Gastroesophageal sphincter (tissue), 4 donors: ENCODE data around the gene GNG11. TPM values are rescaled to one million over a fixed set of nuclear protein-coding genes. Genes with fewer than 3 reads are reported as not detected.
"Not testable (repeated sequence)": the region's sequence is repeated elsewhere in the genome, so short reads cannot be mapped to it uniquely, and the experiment has no call there.

Source experiments
- ATAC-seq: fragments of 150-250 bp; one replicate; pipeline ENCODE4 v1.9.1; 2016; ENCODE audit warnings: mild to moderate bottlenecking, moderate library complexity
- H3K27ac ChIP-seq, 4 donors: fragments of 200-600 bp; sonication (generic) in 3 of 4; 1 replicate in 3 of 4; 2 replicates in 1 of 4; pipeline ENCODE4 v1.5.1; 2016 to 2019
- H3K27me3 ChIP-seq: fragments of 200-600 bp; sonication (generic); one replicate; pipeline ENCODE4 v1.5.1; 2019
- H3K36me3 ChIP-seq, 2 donors: fragments of 200-600 bp; sonication (generic); one replicate each; pipeline ENCODE4 v1.5.1; 2019; ENCODE audit warnings: control low read depth in 1 of 2
- H3K4me1 ChIP-seq, 3 donors: fragments of 200-600 bp; sonication (generic); 1 replicate in 2 of 3; 2 replicates in 1 of 3; pipeline ENCODE4 v1.5.1; 2016 to 2019; ENCODE audit warnings: control low read depth in 2 of 3
- H3K4me3 ChIP-seq, 2 donors: fragments of 200-600 bp; sonication (generic); one replicate each; pipeline ENCODE4 v1.5.1; 2019; ENCODE audit warnings: mild to moderate bottlenecking in 1 of 2, moderate library complexity in 1 of 2
- H3K9me3 ChIP-seq, 3 donors: fragments of 200-600 bp; sonication (generic); one replicate each; pipeline ENCODE4 v1.5.1; 2017 to 2019; ENCODE audit warnings: control low read depth in 2 of 3
- CTCF ChIP-seq, 4 experiments: fragments of 200-600 bp in 2 of 4; fragments of 450-650 bp in 2 of 4; sonication (generic) in 1 of 4; IDR thresholded peaks; one replicate each; pipeline ENCODE4 v1.5.1; 2017 to 2019; ENCODE audit warnings: antibody characterized with exemption in 4 of 4, mild to moderate bottlenecking in 2 of 4, moderate library complexity in 2 of 4
- EP300 ChIP-seq: sonication (generic); formaldehyde crosslinking; IDR thresholded peaks from one replicate; pipeline ENCODE4 v1.6.1; 2017; ENCODE audit warnings: antibody characterized with exemption, mild to moderate bottlenecking
- POLR2A ChIP-seq, 2 donors: fragments of 450-650 bp; IDR thresholded peaks; one replicate each; pipeline ENCODE4 v1.6.1; 2017; ENCODE audit warnings: antibody characterized with exemption in 2 of 2, mild to moderate bottlenecking in 2 of 2, moderate library complexity in 1 of 2
- POLR2AphosphoS5 ChIP-seq: sonication (generic); formaldehyde crosslinking; IDR thresholded peaks from one replicate; pipeline ENCODE4 v1.6.1; 2017; ENCODE audit warnings: antibody characterized with exemption
- WGBS, 2 donors: methylation state at CpG; one replicate each; pipeline ENCODE4 v1.1.5; 2018; ENCODE audit warnings: low coverage in 1 of 2; 5-methylcytosine and 5-hydroxymethylcytosine counted together
- total RNA-seq, 4 donors: library from RNA; depleted of rRNA; stranded (reverse); fragments of >200 nt; gene quantifications; one replicate each; pipeline ENCODE4 v1.1.0, GENCODE V29; 2016

Gene GNG11
- total RNA-seq, 4 donors from 2014 or later, result 14.2 to 36.5 (median 26.1) TPM

DNA sequence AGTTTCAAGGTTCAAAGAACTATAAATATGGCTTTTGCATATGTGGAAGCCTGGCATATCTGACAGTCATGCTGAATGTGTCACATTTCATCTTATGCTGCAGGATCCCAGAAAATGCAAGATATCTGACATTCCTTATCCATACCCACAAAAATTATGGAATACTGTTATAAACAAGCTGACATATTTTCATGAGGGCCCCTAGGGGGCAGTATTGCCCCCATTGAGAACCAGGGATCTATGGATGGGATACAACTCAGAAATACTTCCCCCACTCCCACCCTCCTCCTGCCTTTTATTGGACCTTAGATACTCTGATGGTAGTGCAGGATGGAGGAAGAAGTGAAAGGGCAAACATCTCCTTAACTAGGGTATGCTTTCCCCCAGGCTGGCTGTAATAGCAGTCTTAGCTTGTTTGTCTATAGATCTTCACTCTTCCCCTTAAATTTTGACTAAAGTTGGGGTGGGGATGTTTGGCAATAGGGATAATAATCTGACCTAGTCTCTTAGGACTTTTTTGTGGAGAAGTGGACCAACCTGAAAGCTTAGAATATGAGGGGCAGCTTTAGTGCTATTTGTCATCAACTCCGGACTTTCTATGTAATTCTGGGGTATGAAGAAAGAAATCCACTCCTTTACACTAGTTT lies 18.6 kb upstream of the GNG11 start:
- Histone ChIP-seq H3K9me3 (no peaks in the 10 kb centered on the region), H3K27ac (no peak overlapping the region), H3K27me3 (no peaks in the 10 kb centered on the region), H3K36me3 (no peaks in the 10 kb centered on the region), H3K4me1 (no peaks in the 10 kb centered on the region), H3K4me3 (no peak overlapping the region)
- peak; percentile 41 for ATAC-seq
- no peak for TF ChIP-seq POLR2A (IDR thresholded peaks at IDR 0.05)
- TF ChIP-seq CTCF (IDR thresholded peaks at IDR 0.05), result peak; percentile 55 to 74 (median 64)
- 80 to 100% methylated on average over 1 of the region's 1 CpG for WGBS, 2 donors

DNA sequence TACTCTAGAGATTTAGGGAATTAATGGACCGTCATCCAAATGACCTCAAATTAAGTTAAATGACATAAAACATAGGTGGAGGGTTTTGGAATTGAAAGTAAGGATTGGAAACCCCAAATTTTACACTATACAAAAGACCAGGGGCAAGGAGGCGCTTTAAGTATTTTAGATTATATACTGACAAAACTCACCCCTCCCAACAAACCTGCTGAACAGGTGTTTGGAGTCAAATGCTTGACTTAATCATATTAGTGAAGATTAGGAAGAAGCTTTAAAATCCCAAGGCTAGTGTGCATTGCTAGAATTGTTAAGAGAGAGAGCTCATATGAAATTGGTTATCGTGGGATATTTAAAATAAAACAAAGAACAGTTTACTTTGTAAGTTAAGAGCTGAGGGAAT lies 15.3 kb upstream of the GNG11 start, which contains the start of gene GNGT1:
TSS of gene GNGT1 (plus strand) at position 301 of the 400 bp plus-strand sequence. CDS start 180 bp downstream, outside the sequence.
- no peaks in the 10 kb centered on the region for H3K27me3 ChIP-seq
- H3K4me1 ChIP-seq, result peaks cover 0 to 14% (median 4%) of the 10 kb centered on the region in 3 donors
- no peaks in the 10 kb centered on the region for H3K9me3 ChIP-seq
- ATAC-seq, result no peak
- 65 to 72% methylated on average over 3 of the region's 3 CpGs for WGBS, 2 donors
- no peaks in the 10 kb centered on the region for H3K36me3 ChIP-seq
- H3K4me3 ChIP-seq, result no peak within 1 kb of the TSS
- TF ChIP-seq POLR2A (IDR thresholded peaks at IDR 0.05), result no peak
- TF ChIP-seq POLR2AphosphoS5, result no peak
- no peak for TF ChIP-seq EP300
- no peak for TF ChIP-seq CTCF (IDR thresholded peaks at IDR 0.05)
- H3K27ac ChIP-seq, result no peak within 1 kb of the TSS

DNA sequence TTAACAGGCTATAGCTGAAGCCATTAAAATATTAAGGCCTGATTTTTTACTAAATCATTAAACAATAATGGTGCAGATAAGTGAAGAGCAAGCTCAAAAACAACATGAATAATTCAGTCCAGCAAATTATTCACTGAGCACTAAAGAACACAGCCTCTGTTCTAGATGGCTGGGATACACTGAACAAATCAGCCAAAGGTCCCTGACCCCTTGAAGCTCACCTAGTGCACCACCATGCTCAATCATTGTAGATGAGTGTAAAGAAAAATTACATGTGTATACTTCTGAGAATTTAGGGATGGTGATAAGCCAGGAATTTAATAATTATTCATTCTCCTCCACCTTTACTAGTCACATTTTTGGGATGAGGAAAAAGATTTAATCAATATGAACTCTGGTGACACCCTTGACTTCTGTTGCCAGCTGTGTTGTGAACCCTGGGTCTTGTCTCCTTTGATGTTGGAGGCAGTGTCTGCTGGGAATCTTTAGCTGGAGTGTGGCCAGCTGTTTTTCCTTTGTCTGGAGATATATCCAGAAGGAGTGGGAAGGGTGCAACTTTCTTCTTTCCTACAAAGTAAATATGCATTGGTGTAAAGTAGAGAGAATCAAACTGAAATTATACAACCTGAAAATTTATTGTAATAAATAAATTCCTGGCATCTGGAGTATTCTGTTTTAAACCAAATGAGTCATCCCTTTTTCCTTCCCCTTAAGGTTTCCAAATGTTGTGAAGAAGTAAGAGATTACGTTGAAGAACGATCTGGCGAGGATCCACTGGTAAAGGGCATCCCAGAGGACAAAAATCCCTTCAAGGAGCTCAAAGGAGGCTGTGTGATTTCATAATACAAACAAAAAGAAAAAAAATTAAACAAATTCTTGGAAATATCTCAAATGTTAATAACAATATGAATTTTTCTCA lies 11.2 kb upstream of the GNG11 start:
- H3K27ac ChIP-seq, result peak overlapping the region; percentile 39 to 62 (median 50)
- WGBS, 2 donors, result 0 to 8% methylated on average over 3 of the region's 3 CpGs
- peak; percentile 85 for TF ChIP-seq POLR2AphosphoS5
- no peak for TF ChIP-seq POLR2A (IDR thresholded peaks at IDR 0.05)
- no peak for TF ChIP-seq CTCF (IDR thresholded peaks at IDR 0.05)
- H3K36me3 ChIP-seq, result no peaks in the 10 kb centered on the region
- no peaks in the 10 kb centered on the region for H3K9me3 ChIP-seq
- H3K27me3 ChIP-seq, result no peaks in the 10 kb centered on the region
- H3K4me3 ChIP-seq, result no peak overlapping the region
- peak; percentile 83 for ATAC-seq
- H3K4me1 ChIP-seq, result peaks cover 0 to 27% (median 8%) of the 10 kb centered on the region in 3 donors

DNA sequence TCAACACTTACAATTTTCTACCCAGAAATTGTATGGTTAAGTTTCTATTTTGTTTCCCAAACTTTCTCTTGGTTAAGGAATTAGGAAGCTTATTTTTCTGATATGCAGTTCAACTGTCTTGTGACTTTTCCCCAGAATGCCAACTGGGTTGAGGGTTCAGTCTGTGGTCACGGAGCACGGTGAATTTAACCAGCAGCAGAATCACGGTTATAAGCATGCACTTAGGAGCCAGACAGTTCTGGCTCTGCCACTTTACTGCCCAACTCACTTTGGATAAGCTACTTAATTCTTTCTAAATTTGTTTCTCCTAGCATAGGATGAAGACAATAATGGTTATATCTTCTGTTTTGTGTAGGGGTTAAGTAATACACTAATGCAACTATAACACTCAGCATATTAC lies 10.3 kb upstream of the GNG11 start:
- H3K9me3 ChIP-seq, H3K27me3 ChIP-seq, H3K4me3 ChIP-seq, H3K36me3 ChIP-seq, ATAC-seq: not testable (repeated sequence)
- Histone ChIP-seq H3K27ac (peak overlapping the region in 3 of 4 donors; percentile 8 to 62 (median 60)), H3K4me1 (peaks cover 0 to 34% (median 8%) of the 10 kb centered on the region in 3 donors)
- WGBS, 2 donors, result no CpG with 5 or more reads among the region's 3 CpGs

GRCh38 chr7:93911661-93912060 lies 9.9 kb upstream of the GNG11 start:
- ATAC-seq, H3K9me3 ChIP-seq, H3K36me3 ChIP-seq, H3K4me3 ChIP-seq, H3K27me3 ChIP-seq: not testable (repeated sequence)
- Histone ChIP-seq H3K27ac (peak overlapping the region in 1 of 4 donors; percentile 60), H3K4me1 (peaks cover 0 to 34% (median 8%) of the 10 kb centered on the region in 3 donors)

DNA sequence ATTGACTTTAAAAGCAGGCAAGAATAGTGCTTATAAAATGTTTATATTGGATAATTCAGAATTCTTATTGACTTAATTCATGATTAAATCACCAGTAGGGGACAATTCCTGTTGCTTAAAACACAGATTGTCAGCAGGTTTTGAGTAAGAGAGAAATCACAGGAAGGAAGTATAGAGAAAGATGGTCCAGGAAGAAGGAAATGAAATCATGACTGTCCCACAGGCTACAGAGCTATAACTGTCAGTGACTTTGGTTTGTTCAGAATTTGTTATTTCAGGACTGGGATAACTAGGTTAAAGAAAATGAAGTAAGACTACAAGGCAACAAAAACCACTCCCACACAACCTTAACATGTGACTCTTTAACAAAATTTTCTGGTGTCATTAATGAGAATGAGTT lies 8.3 kb upstream of the GNG11 start:
- ATAC-seq, result no peak
- TF ChIP-seq POLR2AphosphoS5 (no peak), EP300 (no peak), POLR2A (IDR thresholded peaks at IDR 0.05) (no peak), CTCF (IDR thresholded peaks at IDR 0.05) (no peak)
- Histone ChIP-seq H3K9me3 (no peaks in the 10 kb centered on the region), H3K4me1 (peaks cover 0 to 34% (median 8%) of the 10 kb centered on the region in 3 donors), H3K27ac (peak overlapping the region in 2 of 4 donors; percentile 67 to 72), H3K4me3 (no peak overlapping the region), H3K27me3 (no peaks in the 10 kb centered on the region), H3K36me3 (no peaks in the 10 kb centered on the region)
